HEK293T (cell line): Measurements from ENCODE around the gene BPIFB6.
"Not testable (repeated sequence)": the region's sequence is repeated elsewhere in the genome, so short reads cannot be mapped to it uniquely, and the experiment has no call there.

ENCODE experiments used
- CTCF ChIA-PET: fragments of 350-600 bp; formaldehyde crosslinking; extraction: SDS; loops from one replicate; lab custom pipeline; 2021; ENCODE audit warnings: antibody characterized with exemption, inconsistent platforms; lab: Yijun Ruan, JAX
- POLR2A ChIA-PET: fragments of 350-600 bp; formaldehyde crosslinking; extraction: SDS; loops from one replicate; lab custom pipeline; 2020; ENCODE audit warnings: antibody characterized with exemption, inconsistent platforms; lab: Yijun Ruan, JAX
- DNase-seq: peaks from one replicate; pipeline ENCODE4 v3.0.0; 2012; ENCODE audit warnings: mixed read lengths; ENCODE audit errors: extremely low spot score
- ARNT ChIP-seq: fragments of 450-650 bp; IDR thresholded peaks from 2 replicates; pipeline ENCODE4 v1.6.1; 2017; ENCODE audit warnings: mild to moderate bottlenecking
- BHLHE40 ChIP-seq: fragments of 450-650 bp; IDR thresholded peaks from 2 replicates; pipeline ENCODE4 v1.6.1; 2016; ENCODE audit warnings: mild to moderate bottlenecking, moderate library complexity, borderline replicate concordance
- CTBP1 ChIP-seq: fragments of 450-650 bp; IDR thresholded peaks from 2 replicates; pipeline ENCODE4 v1.6.1; 2016; ENCODE audit warnings: borderline replicate concordance
- ELF4 ChIP-seq: fragments of 450-650 bp; IDR thresholded peaks from 2 replicates; pipeline ENCODE4 v1.6.1; 2017; ENCODE audit warnings: antibody characterized with exemption
- FOXA1 ChIP-seq: fragments of 450-650 bp; IDR thresholded peaks from 2 replicates; pipeline ENCODE4 v1.6.1; 2016; ENCODE audit warnings: mild to moderate bottlenecking
- FOXK2 ChIP-seq: fragments of 450-650 bp; IDR thresholded peaks from 2 replicates; pipeline ENCODE4 v1.6.1; 2016; ENCODE audit warnings: mild to moderate bottlenecking
- FOXM1 ChIP-seq: fragments of 450-650 bp; IDR thresholded peaks from 2 replicates; pipeline ENCODE4 v1.6.1; 2017; ENCODE audit warnings: mild to moderate bottlenecking, borderline replicate concordance
- HDGF ChIP-seq: fragments of 450-650 bp; IDR thresholded peaks from 2 replicates; pipeline ENCODE4 v1.6.1; 2017; ENCODE audit warnings: antibody characterized with exemption, borderline replicate concordance
- L3MBTL2 ChIP-seq: fragments of 450-650 bp; conservative IDR thresholded peaks from 2 replicates; pipeline ENCODE4 v1.6.1; 2016; ENCODE audit warnings: mild to moderate bottlenecking
- LEF1 ChIP-seq: fragments of 450-650 bp; IDR thresholded peaks from 2 replicates; pipeline ENCODE4 v1.6.1; 2017; ENCODE audit warnings: mild to moderate bottlenecking, borderline replicate concordance
- NFRKB ChIP-seq: fragments of 450-650 bp; IDR thresholded peaks from 2 replicates; pipeline ENCODE4 v1.6.1; 2016; ENCODE audit warnings: mild to moderate bottlenecking, moderate library complexity
- SP1 ChIP-seq: fragments of 450-650 bp; IDR thresholded peaks from 2 replicates; pipeline ENCODE4 v1.6.1; 2017
- SUZ12 ChIP-seq: fragments of 450-650 bp; IDR thresholded peaks from 2 replicates; pipeline ENCODE4 v1.6.1; 2016; ENCODE audit warnings: mild to moderate bottlenecking
- TARDBP ChIP-seq: fragments of 450-650 bp; IDR thresholded peaks from 2 replicates; pipeline ENCODE4 v1.6.1; 2016
- ZNF384 ChIP-seq: fragments of 450-650 bp; IDR thresholded peaks from 2 replicates; pipeline ENCODE4 v1.6.1; 2016
- TF ChIP-seq, protein P1 (sequence below): fragments of 450-650 bp; IDR thresholded peaks from 2 replicates; pipeline ENCODE4 v1.6.1; 2016

BPIFB6 gene

DNA sequence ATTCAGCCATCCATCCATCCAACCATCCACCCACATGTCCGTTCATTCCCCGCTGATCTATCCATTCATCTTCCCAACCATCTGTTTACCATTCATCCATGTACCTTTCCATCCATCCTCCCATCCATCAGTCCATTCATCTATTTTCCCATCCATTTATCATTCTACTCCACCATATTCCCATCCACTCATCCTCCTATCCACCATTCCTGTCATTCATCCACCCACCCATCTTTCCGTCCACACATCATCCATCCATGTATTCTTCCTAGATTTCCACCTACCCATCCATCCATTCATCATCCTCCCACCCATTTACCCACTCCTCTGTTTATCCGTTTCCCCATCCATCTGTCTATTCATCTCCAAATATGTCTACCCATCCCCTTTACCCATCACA is 6.8 kb downstream of the BPIFB6 start:
- TF ChIP-seq FOXK2: no peak
- TF ChIP-seq TARDBP: no peak
- no peak for TF ChIP-seq ELF4
- no peak for TF ChIP-seq FOXM1
- TF ChIP-seq, protein P1, sequence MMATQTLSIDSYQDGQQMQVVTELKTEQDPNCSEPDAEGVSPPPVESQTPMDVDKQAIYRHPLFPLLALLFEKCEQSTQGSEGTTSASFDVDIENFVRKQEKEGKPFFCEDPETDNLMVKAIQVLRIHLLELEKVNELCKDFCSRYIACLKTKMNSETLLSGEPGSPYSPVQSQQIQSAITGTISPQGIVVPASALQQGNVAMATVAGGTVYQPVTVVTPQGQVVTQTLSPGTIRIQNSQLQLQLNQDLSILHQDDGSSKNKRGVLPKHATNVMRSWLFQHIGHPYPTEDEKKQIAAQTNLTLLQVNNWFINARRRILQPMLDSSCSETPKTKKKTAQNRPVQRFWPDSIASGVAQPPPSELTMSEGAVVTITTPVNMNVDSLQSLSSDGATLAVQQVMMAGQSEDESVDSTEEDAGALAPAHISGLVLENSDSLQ: no peak
- TF ChIP-seq ZNF384: no peak
- no peak for TF ChIP-seq NFRKB
- TF ChIP-seq LEF1: no peak
- no peak for TF ChIP-seq ARNT
- no peak for TF ChIP-seq CTBP1
- TF ChIP-seq L3MBTL2: no peak
- no peak for TF ChIP-seq SP1
- no peak for TF ChIP-seq BHLHE40
- DNase-seq: no peak
- ChIA-PET POLR2A (no interaction called here), CTCF (no interaction called here)

DNA sequence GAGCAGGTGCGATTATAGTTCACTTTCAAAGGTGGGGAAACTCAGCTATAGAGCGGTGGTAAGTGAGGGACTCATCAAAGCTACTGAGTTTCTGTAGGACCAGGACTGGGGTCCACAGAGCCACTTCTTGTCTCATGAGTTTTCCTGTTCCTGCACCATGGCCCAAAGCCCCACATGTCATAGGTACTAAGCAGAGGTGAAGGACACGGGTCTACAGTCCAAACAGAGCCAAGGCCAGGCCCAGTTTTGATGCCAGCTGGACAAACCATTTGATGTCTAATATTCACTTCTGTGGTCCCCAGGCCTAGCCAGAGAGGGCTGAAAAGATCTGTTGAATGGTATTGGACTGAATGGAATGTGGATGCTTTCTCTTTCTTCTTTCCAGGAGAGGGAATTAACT is 11.0 kb downstream of the BPIFB6 start:
- ChIA-PET POLR2A (no interaction called here), CTCF (interaction anchor here (0.7 kb wide), 1 partner anchor 12 kb away, joined by 5 read pairs; no protein-coding TSS in a partner anchor)
- DNase-seq: no peak
- TF ChIP-seq ELF4 (no peak), FOXK2 (no peak), NFRKB (no peak), SP1 (no peak), TARDBP (no peak), CTBP1 (no peak), ARNT (no peak), LEF1 (no peak), ZNF384 (no peak), BHLHE40 (no peak), SUZ12 (no peak), HDGF (no peak), L3MBTL2 (no peak), FOXM1 (no peak), FOXA1 (no peak)
- TF ChIP-seq, protein P1: no peak

DNA sequence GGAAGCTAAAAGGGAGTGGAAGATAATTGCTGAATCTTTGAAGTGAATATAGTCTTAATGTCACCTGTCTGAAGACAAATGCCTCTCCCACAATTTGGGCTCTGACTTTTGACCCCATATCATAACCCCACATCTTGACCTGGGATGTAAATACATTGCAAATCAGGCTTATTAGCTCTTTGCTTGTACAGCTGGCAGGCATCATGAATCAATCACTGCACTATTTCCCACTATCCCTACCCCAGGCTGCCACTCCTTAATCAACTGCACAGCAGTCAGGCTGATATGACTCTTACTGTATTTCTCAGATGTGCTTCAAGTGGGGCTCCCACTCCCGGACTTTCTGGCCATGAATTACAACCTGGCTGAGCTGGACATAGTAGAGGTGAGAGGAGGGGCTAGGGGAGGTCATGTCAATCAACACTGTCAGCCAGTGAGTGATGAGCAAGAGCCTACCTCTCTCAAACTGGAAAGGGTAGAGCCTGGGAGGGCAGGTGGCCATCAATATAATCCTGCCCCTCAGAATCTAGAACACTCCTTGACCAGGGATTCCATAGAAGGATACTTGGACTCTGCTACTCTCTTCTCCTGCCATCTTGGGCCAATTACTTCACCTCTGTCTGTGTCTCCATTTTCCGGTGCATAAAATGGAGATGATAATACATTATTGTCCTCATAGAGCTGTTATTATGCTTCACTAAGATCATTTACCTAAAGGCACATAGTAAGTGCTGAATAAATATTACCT is 11.7 kb downstream of the BPIFB6 start:
- DNase-seq: no peak
- TF ChIP-seq LEF1 (no peak), NFRKB (no peak), HDGF (no peak), FOXA1 (no peak), TARDBP (no peak), ZNF384 (no peak), SP1 (no peak), SUZ12 (no peak), FOXM1 (no peak)
- TF ChIP-seq, protein P1: no peak
- ChIA-PET POLR2A (no interaction called here), CTCF (no interaction called here)

DNA sequence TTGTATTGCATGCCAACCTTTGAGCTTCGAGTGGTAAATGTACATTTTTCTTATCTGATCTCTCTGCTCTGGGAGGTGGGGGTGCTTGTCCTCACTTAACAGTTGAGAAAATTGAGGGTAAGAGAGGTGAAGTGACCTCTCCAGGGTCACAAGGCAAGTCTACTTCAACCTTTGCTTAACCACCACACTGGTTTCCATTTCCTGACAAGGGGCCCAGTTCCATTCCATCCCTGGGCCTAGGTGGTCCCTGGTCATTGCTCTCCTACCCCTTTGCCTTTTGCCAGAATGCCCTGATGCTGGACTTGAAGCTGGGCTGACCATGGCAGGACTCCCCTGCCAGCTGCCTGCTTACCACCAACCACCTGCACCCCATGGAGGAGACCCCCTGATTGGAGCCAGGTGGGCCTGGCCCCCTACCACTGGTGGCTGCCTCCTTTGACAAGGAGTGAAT is 12.3 kb downstream of the BPIFB6 start:
- CTCF ChIA-PET: no interaction called here
- TF ChIP-seq FOXM1 (no peak), FOXA1 (no peak), SUZ12 (no peak), CTBP1 (no peak), ELF4 (no peak), L3MBTL2 (no peak), FOXK2 (no peak), ZNF384 (no peak), TARDBP (no peak), SP1 (no peak), BHLHE40 (no peak), HDGF (no peak), ARNT (no peak), NFRKB (no peak), LEF1 (no peak)
- TF ChIP-seq, protein P1: no peak
- POLR2A ChIA-PET: no interaction called here
- no peak for DNase-seq

DNA sequence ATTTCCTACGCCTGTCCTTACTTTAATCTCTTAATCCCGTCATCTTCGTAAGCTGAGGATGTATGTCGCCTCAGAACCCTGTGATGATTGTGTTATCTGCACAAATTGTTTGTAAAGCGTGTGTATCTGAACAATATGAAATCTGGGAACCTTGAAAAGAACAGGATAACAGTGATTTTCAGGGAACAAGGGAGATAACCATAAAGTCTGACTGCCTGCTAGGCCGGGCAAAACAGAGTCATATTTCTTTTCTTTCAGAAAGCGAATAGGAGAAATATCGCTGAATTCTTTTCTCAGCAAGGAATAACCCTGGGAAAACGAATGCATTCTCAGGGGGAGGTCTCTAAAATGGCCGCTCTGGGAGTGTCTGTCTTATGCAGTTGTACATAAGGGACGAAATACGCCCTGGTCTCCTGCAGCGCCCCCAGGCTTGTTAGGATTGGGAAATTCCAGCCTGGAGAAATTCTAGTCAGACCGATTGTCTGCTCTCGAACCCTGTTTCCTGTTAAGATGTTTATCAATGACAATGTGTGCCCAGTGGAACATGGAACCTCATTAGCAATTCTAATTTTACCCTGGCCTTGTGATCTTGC is 13.8 kb downstream of the BPIFB6 start:
- CTCF ChIA-PET, DNase-seq, POLR2A ChIA-PET: not testable (repeated sequence)

DNA sequence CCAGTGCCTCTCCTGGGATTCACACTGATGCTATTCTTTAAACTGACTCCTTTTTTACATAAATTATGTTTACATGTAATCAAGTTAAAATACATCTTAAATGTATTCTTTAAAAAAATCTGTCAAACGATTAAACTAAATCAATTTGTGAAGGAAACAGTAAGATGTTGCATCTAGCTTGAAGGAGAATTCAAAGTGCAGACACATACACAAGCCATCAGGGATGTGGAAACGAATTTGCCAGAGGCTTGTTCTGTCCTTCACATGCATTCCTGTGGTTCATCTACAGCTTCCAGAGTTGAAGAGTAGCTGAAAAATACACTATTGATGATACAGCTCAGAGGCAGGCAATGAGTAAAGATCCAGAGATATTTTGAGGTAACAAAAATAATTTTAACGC is 15.0 kb downstream of the BPIFB6 start:
- no peak for TF ChIP-seq CTBP1
- no peak for TF ChIP-seq BHLHE40
- no peak for TF ChIP-seq LEF1
- no peak for TF ChIP-seq TARDBP
- TF ChIP-seq ELF4: no peak
- TF ChIP-seq FOXM1: no peak
- TF ChIP-seq ZNF384: no peak
- TF ChIP-seq, protein P1: no peak
- TF ChIP-seq L3MBTL2: no peak
- TF ChIP-seq SUZ12: no peak
- TF ChIP-seq HDGF: no peak
- no peak for TF ChIP-seq ARNT
- no peak for TF ChIP-seq FOXA1
- no peak for TF ChIP-seq SP1
- TF ChIP-seq FOXK2: no peak
- TF ChIP-seq NFRKB: no peak
- no peak for DNase-seq
- ChIA-PET CTCF (no interaction called here), POLR2A (no interaction called here)
